HUES6 (cell line): ENCODE data around the gene MIAT.

Experiments used
- H3K27ac ChIP-seq: 2 replicates; pipeline ENCODE4 v1.7.0; 2013; ENCODE audit warnings: low read depth, mild to moderate bottlenecking, low read length, inconsistent platforms
- H3K27me3 ChIP-seq: 2 replicates; pipeline ENCODE4 v1.6.1; 2013; ENCODE audit warnings: low read length; ENCODE audit not compliant: control insufficient read depth, insufficient read depth
- H3K36me3 ChIP-seq: 2 replicates; pipeline ENCODE4 v1.6.1; 2013; ENCODE audit warnings: low read length; ENCODE audit not compliant: control insufficient read depth, insufficient read depth
- H3K4me1 ChIP-seq: 2 replicates; pipeline ENCODE4 v1.6.1; 2013; ENCODE audit warnings: low read length; ENCODE audit not compliant: control insufficient read depth, insufficient read depth
- H3K4me3 ChIP-seq: 2 replicates; pipeline ENCODE4 v1.5.1; 2013; ENCODE audit warnings: low read depth, low read length
- H3K9ac ChIP-seq: one replicate; pipeline ENCODE4 v1.6.1; 2013; ENCODE audit warnings: mild to moderate bottlenecking, low read length
- H3K9me3 ChIP-seq: 2 replicates; pipeline ENCODE4 v1.6.1; 2013; ENCODE audit warnings: low read depth, low read length; ENCODE audit not compliant: control insufficient read depth, insufficient read depth

The MIAT gene

GRCh38 chr22:26616650-26617049 is 40.7 kb upstream of the MIAT start:
- Histone ChIP-seq H3K27me3 (peaks cover 16% of the 10 kb centered on the region), H3K4me3 (no peak overlapping the region), H3K27ac (no peak overlapping the region), H3K4me1 (peaks cover 57% of the 10 kb centered on the region), H3K36me3 (no peaks in the 10 kb centered on the region), H3K9ac (no peak overlapping the region), H3K9me3 (no peaks in the 10 kb centered on the region)

GRCh38 chr22:26617271-26618199 is 39.9 kb upstream of the MIAT start, which contains the start of gene CRYBB1:
CRYBB1 (minus strand) TSS chr22:26618027; CDS start chr22:26616319, 1,708 bp downstream.
- peaks cover 52% of the 10 kb centered on the region for H3K4me1 ChIP-seq
- no peaks in the 10 kb centered on the region for H3K9me3 ChIP-seq
- 0 out of 2 replicates have a peak within 1 kb of the TSS, but pooled peaks have one; percentile 5 for H3K4me3 ChIP-seq
- H3K27me3 ChIP-seq: peaks cover 11% of the 10 kb centered on the region
- H3K27ac ChIP-seq: no peak within 1 kb of the TSS; the same call in 1 of the 2 replicates
- no peaks in the 10 kb centered on the region for H3K36me3 ChIP-seq
- H3K9ac ChIP-seq: peak within 1 kb of the TSS; percentile 7

- Histone ChIP-seq H3K36me3 (no peaks in the 10 kb centered on the region), H3K4me3 (no peak overlapping the region), H3K9me3 (no peaks in the 10 kb centered on the region), H3K4me1 (peaks cover 44% of the 10 kb centered on the region), H3K27ac (no peak overlapping the region), H3K27me3 (peaks cover 4% of the 10 kb centered on the region; the same call in 1 of the 2 replicates), H3K9ac (no peak overlapping the region)
Observed at GRCh38 chr22:26618455-26618854, 38.9 kb upstream of the MIAT start.

- Histone ChIP-seq H3K4me3 (no peak overlapping the region), H3K9me3 (no peaks in the 10 kb centered on the region), H3K4me1 (peaks cover 40% of the 10 kb centered on the region), H3K27ac (no peak overlapping the region), H3K9ac (no peak overlapping the region), H3K36me3 (no peaks in the 10 kb centered on the region), H3K27me3 (peaks cover 4% of the 10 kb centered on the region; the same call in 1 of the 2 replicates)
Observed at GRCh38 chr22:26619510-26619909, 37.9 kb upstream of the MIAT start.

- Histone ChIP-seq H3K9ac (no peak overlapping the region), H3K27ac (no peak overlapping the region), H3K4me1 (peaks cover 34% of the 10 kb centered on the region), H3K36me3 (no peaks in the 10 kb centered on the region), H3K27me3 (peaks cover under 1% of the 10 kb centered on the region; the same call in 1 of the 2 replicates), H3K9me3 (no peaks in the 10 kb centered on the region), H3K4me3 (no peak overlapping the region)
Observed at GRCh38 chr22:26620197-26620596, 37.2 kb upstream of the MIAT start.

- no peak within 1 kb of the TSS for H3K4me3 ChIP-seq
- H3K27ac ChIP-seq: no peak within 1 kb of the TSS
- no peaks in the 10 kb centered on the region for H3K36me3 ChIP-seq
- H3K4me1 ChIP-seq: peaks cover 22% of the 10 kb centered on the region
- H3K9me3 ChIP-seq: no peaks in the 10 kb centered on the region
- H3K9ac ChIP-seq: no peak within 1 kb of the TSS
- H3K27me3 ChIP-seq: no peaks in the 10 kb centered on the region
Observed at GRCh38 chr22:26621663-26622062, 35.7 kb upstream of the MIAT start, which contains the start of gene CRYBA4. CRYBA4 (plus strand) TSS chr22:26621963; CDS start chr22:26622597, 634 bp downstream.

- Histone ChIP-seq H3K27ac (no peak overlapping the region), H3K9me3 (no peaks in the 10 kb centered on the region), H3K9ac (no peak overlapping the region), H3K27me3 (no peaks in the 10 kb centered on the region), H3K36me3 (no peaks in the 10 kb centered on the region), H3K4me1 (peaks cover 5% of the 10 kb centered on the region; the same call in 1 of the 2 replicates), H3K4me3 (no peak overlapping the region)
Observed at GRCh38 chr22:26623984-26624383, 33.4 kb upstream of the MIAT start.

GRCh38 chr22:26624803-26625202 is 32.6 kb upstream of the MIAT start:
- Histone ChIP-seq H3K4me1 (peaks cover 5% of the 10 kb centered on the region; the same call in 1 of the 2 replicates), H3K4me3 (no peak overlapping the region), H3K9me3 (no peaks in the 10 kb centered on the region), H3K9ac (no peak overlapping the region), H3K36me3 (no peaks in the 10 kb centered on the region), H3K27me3 (no peaks in the 10 kb centered on the region), H3K27ac (no peak overlapping the region)

- H3K4me3 ChIP-seq: no peak overlapping the region
- H3K4me1 ChIP-seq: peaks cover 6% of the 10 kb centered on the region
- no peaks in the 10 kb centered on the region for H3K27me3 ChIP-seq
- H3K36me3 ChIP-seq: no peaks in the 10 kb centered on the region
- no peak overlapping the region for H3K9ac ChIP-seq
- no peaks in the 10 kb centered on the region for H3K9me3 ChIP-seq
- H3K27ac ChIP-seq: no peak overlapping the region
Observed at GRCh38 chr22:26629988-26630761, 27.2 kb upstream of the MIAT start.

GRCh38 chr22:26631282-26631681 is 26.1 kb upstream of the MIAT start:
- Histone ChIP-seq H3K27me3 (no peaks in the 10 kb centered on the region), H3K9me3 (no peaks in the 10 kb centered on the region), H3K9ac (no peak overlapping the region), H3K36me3 (no peaks in the 10 kb centered on the region), H3K4me1 (peaks cover 6% of the 10 kb centered on the region), H3K27ac (no peak overlapping the region), H3K4me3 (no peak overlapping the region)
